Gastrocnemius medialis (tissue), 4 donors: Measurements from ENCODE around the gene TTYH3. TPM values are rescaled to one million over a fixed set of nuclear protein-coding genes. Genes with fewer than 3 reads are reported as not detected.
"Not testable (repeated sequence)": the region's sequence is repeated elsewhere in the genome, so short reads cannot be mapped to it uniquely, and the experiment has no call there.

ENCODE experiments used
- ATAC-seq, 2 donors: fragments of 150-250 bp; one replicate each; pipeline ENCODE4 v1.9.1; 2016
- DNase-seq, 2 donors: peaks; one replicate each; pipeline ENCODE4 v3.0.0-alpha.2; 2019
- H3K27ac ChIP-seq, 4 donors: fragments of 200-600 bp; sonication (generic); 1 replicate in 1 of 4; 2 replicates in 3 of 4; pipeline ENCODE4 v1.5.1; 2016 to 2018; ENCODE audit warnings: mild to moderate bottlenecking in 2 of 4, moderate library complexity in 1 of 4
- H3K27me3 ChIP-seq, 3 donors: fragments of 200-600 bp; sonication (generic) in 2 of 3; 1 replicate in 1 of 3; 2 replicates in 2 of 3; pipeline versions ENCODE4 v1.5.1 to v1.6.0; 2016 to 2019; ENCODE audit warnings: mild to moderate bottlenecking in 1 of 3, moderate library complexity in 1 of 3
- H3K36me3 ChIP-seq, 2 donors: fragments of 200-600 bp; sonication (generic) in 1 of 2; one replicate each; pipeline ENCODE4 v1.5.1; 2017 to 2018
- H3K4me1 ChIP-seq, 2 donors: fragments of 200-600 bp; sonication (generic) in 1 of 2; one replicate each; pipeline ENCODE4 v1.5.1; 2016 to 2017; ENCODE audit warnings: mild to moderate bottlenecking in 2 of 2
- H3K4me3 ChIP-seq, 4 donors: fragments of 200-600 bp; sonication (generic) in 3 of 4; 1 replicate in 1 of 4; 2 replicates in 3 of 4; pipeline ENCODE4 v1.5.1; 2016 to 2019; ENCODE audit warnings: mild to moderate bottlenecking in 2 of 4
- H3K9me3 ChIP-seq, 3 donors: fragments of 200-600 bp; sonication (generic) in 2 of 3; 1 replicate in 1 of 3; 2 replicates in 2 of 3; pipeline ENCODE4 v1.5.1; 2016 to 2019
- CTCF ChIP-seq, 5 experiments: fragments of 450-650 bp in 3 of 5; fragments of 200-600 bp in 2 of 5; sonication (generic) in 2 of 5; IDR thresholded peaks in 4 of 5; conservative IDR thresholded peaks in 1 of 5; 1 replicate in 4 of 5; 2 replicates in 1 of 5; pipeline ENCODE4 v1.5.1; 2016 to 2019; ENCODE audit warnings: antibody characterized with exemption in 5 of 5, mild to moderate bottlenecking in 3 of 5, moderate library complexity in 3 of 5
- POLR2A ChIP-seq, 2 donors: fragments of 450-650 bp; IDR thresholded peaks; one replicate each; pipeline ENCODE4 v1.6.1; 2017; ENCODE audit warnings: antibody characterized with exemption in 2 of 2, mild to moderate bottlenecking in 2 of 2, moderate library complexity in 2 of 2
- in situ Hi-C, 4 donors: fragments of 200-750 bp; cut with MboI; loops; one replicate each; pipeline versions ENCODE4 v1.15.0 to v1.8.0; 2017; ENCODE audit warnings: low sequenced_read_pairs in 4 of 4
- intact Hi-C: fragments of 100-400 bp; cut with DNase I; formaldehyde crosslinking; loops from one replicate; pipeline ENCODE4 v1.15.1; 2023; ENCODE audit warnings: low total_unique reads
- total RNA-seq, 4 donors: library from RNA; depleted of rRNA; stranded (reverse); fragments of >200 nt; gene quantifications; one replicate each; pipeline versions ENCODE4 v1.1.0 to v1.2.3, GENCODE V29; 2016

Gene TTYH3
- total RNA-seq, 4 donors from 2014 or later, result 2.9 to 14.8 (median 5.2) TPM

- TF ChIP-seq POLR2A (IDR thresholded peaks at IDR 0.05) (no peak), CTCF (IDR thresholded peaks at IDR 0.05 in 4 of 5, conservative IDR thresholded peaks at IDR 0.05 in 1 of 5) (no peak)
- Histone ChIP-seq H3K4me1 (peaks cover 4 to 5% of the 10 kb centered on the region in 2 donors), H3K4me3 (no peak overlapping the region), H3K27ac (no peak overlapping the region), H3K36me3 (no peaks in the 10 kb centered on the region), H3K9me3 (no peaks in the 10 kb centered on the region), H3K27me3 (peaks cover 16 to 22% (median 18%) of the 10 kb centered on the region in 3 donors)
- intact Hi-C loops (no loop called here), in situ Hi-C loops (loop anchor here in 2 of 4 donors (25.0 kb wide), 1 partner anchor 230 kb away; no protein-coding TSS in a partner anchor)
- no peak for DNase-seq
- no peak for ATAC-seq
Observed at GRCh38 chr7:2692543-2692942, 60.8 kb downstream of the TTYH3 start.

GRCh38 chr7:2693420-2694121 lies 61.8 kb downstream of the TTYH3 start:
- DNase-seq, H3K36me3 ChIP-seq, H3K27ac ChIP-seq, ATAC-seq, H3K4me3 ChIP-seq, H3K9me3 ChIP-seq, H3K4me1 ChIP-seq, intact Hi-C loops: not testable (repeated sequence)
- peaks cover 8 to 12% (median 11%) of the 10 kb centered on the region in 3 donors for H3K27me3 ChIP-seq
- in situ Hi-C loops, result loop anchor here in 2 of 4 donors (25.0 kb wide), 1 partner anchor 231 kb away; no protein-coding TSS in a partner anchor

- intact Hi-C loops, ATAC-seq: not testable (repeated sequence)
- in situ Hi-C loops, result loop anchor here in 2 of 4 donors (25.0 kb wide), 1 partner anchor 232 kb away; no protein-coding TSS in a partner anchor
Observed at GRCh38 chr7:2694122-2694436, 62.3 kb downstream of the TTYH3 start.

GRCh38 chr7:2698581-2699288 lies 66.9 kb downstream of the TTYH3 start:
- Histone ChIP-seq H3K36me3 (no peaks in the 10 kb centered on the region), H3K27me3 (no peaks in the 10 kb centered on the region), H3K4me3 (no peak overlapping the region), H3K27ac (no peak overlapping the region), H3K4me1 (no peaks in the 10 kb centered on the region), H3K9me3 (no peaks in the 10 kb centered on the region)
- TF ChIP-seq CTCF (IDR thresholded peaks at IDR 0.05 in 4 of 5, conservative IDR thresholded peaks at IDR 0.05 in 1 of 5), result no peak
- TF ChIP-seq POLR2A (IDR thresholded peaks at IDR 0.05), result no peak
- DNase-seq, result no peak
- intact Hi-C loops, result no loop called here
- ATAC-seq, result no peak
- in situ Hi-C loops, result loop anchor here in 2 of 4 donors (25.0 kb wide), 1 partner anchor 236 kb away; no protein-coding TSS in a partner anchor

More at GRCh38 chr7:2694122-2694436, 62.3 kb downstream of the TTYH3 start:
- not testable (repeated sequence) for H3K36me3 ChIP-seq, H3K4me3 ChIP-seq, H3K27me3 ChIP-seq, DNase-seq, H3K4me1 ChIP-seq, H3K27ac ChIP-seq, H3K9me3 ChIP-seq

- in situ Hi-C loops (loop anchor here in 2 of 4 donors (25.0 kb wide), 1 partner anchor 237 kb away; no protein-coding TSS in a partner anchor), intact Hi-C loops (no loop called here)
- DNase-seq, result no peak
- H3K4me1 ChIP-seq, result no peaks in the 10 kb centered on the region
- H3K4me3 ChIP-seq, result no peak overlapping the region
- no peaks in the 10 kb centered on the region for H3K27me3 ChIP-seq
- no peaks in the 10 kb centered on the region for H3K9me3 ChIP-seq
- ATAC-seq, result no peak
- no peaks in the 10 kb centered on the region for H3K36me3 ChIP-seq
- H3K27ac ChIP-seq, result no peak overlapping the region
- TF ChIP-seq POLR2A (IDR thresholded peaks at IDR 0.05) (no peak), CTCF (IDR thresholded peaks at IDR 0.05 in 4 of 5, conservative IDR thresholded peaks at IDR 0.05 in 1 of 5) (no peak)
Observed at GRCh38 chr7:2699289-2699620, 67.5 kb downstream of the TTYH3 start.
